ENCODE results near the gene IGFBP6. TPM values are rescaled to one million over a fixed set of nuclear protein-coding genes. Genes with fewer than 3 reads are reported as not detected.

IGFBP6 gene
- total and polyA plus RNA-seq, 9 of the 15 experiments (the other 6 are each of a cell fraction or from before 2014, with no cell fraction given), result 0.15 to 1.4 (median 0.54) TPM

DNA sequence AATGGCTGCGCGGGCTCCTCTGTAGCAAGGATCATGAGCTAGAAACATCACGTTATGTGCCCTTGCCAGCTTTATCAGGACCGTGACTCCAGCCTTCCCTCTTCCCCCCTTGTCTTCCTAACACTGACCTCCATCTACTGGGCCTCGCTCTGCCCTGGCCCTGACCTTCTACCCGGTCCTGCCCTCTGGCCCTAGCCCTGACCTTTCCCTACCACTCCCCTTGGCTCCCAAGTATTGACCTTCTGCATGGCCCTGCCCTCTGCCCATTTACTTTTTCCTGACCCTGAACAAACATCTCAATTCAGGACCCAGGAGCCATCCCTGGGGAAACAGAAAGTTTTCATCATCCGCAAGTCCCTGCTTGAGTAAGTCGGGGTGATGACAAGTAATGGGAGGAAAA, 7.8 kb downstream of the IGFBP6 start (continued):
- TF ChIP-seq CEBPG (CRISPR knock-in tag; IDR thresholded peaks at IDR 0.05) (no peak), CEBPG (tag; conservative IDR thresholded peaks at IDR 0.05 in 1 of 2, IDR thresholded peaks at IDR 0.05 in 1 of 2) (no peak), PTTG1 (tag; IDR thresholded peaks at IDR 0.05; ENCODE audit: low read depth) (no peak), MYC (IDR thresholded peaks at IDR 0.05; ENCODE audit: low read depth, low read length) (no peak), MYC (CRISPR knock-in tag; IDR thresholded peaks at IDR 0.05; ENCODE audit: borderline replicate concordance, low read depth) (no peak), TAF9B (IDR thresholded peaks at IDR 0.05; ENCODE audit: partially characterized antibody) (no peak)

DNA sequence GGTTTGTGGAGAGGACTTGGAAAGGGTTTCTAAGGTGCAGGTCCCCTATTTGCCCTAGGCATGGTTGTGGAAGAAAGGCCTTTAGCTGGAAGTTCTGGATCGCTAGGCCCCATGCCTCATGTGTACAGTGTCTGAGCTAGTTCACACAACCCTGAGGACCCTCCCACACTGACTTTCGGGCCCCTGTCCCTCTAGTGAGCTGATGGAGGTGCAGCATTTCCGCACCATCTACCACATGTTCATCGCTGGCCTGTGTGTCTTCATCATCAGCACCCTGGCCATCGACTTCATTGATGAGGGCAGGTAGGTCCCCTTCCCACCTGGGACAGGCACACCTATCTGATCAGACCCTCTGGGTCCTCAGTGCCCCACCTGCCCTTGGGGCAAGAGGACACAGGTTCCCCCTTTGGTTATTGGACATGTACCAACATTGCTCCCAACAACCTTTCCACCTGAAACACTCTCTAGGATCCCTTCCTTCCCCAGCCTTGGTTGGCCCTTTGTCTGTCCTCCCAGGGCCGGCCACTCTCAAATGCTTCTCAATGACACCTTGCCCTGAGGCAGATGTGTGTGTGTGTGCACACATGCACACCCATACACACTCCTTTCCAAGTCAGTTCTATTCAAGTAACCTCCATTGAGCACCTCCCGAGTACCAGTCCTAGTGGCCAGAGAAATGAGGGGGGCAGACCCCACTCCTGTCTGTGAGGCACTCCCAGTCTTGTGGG, 8.4 kb downstream of the IGFBP6 start:
- H2AFZ ChIP-seq (ENCODE audit: low read depth, low read length), result no peak overlapping the region
- DNase-seq (ENCODE audit: extremely low read depth in 1 of 4, low spot score in 3 of 4), result no peak
- H4K20me1 ChIP-seq (replicated peaks; ENCODE audit: control insufficient read depth, insufficient read depth, low read length), result no peaks in the 10 kb centered on the region
- no peaks in the 10 kb centered on the region; a peak in 1 of 5 replicates for H3K27me3 ChIP-seq (ENCODE audit: control insufficient read depth in 2 of 2, insufficient read depth in 2 of 2, low read length in 2 of 2)
- no TSS peak for BruUV-seq (replicated peaks)
- H3K27ac ChIP-seq (ENCODE audit: extremely low read depth, low read depth, low read length), result no peak overlapping the region
- no peak for FAIRE-seq
- no peaks in the 10 kb centered on the region for H3K9me1 ChIP-seq (ENCODE audit: control insufficient read depth, insufficient read depth, low read length)
- ChIA-PET POLR2A (interaction anchor here (0.9 to 1.0 kb wide), 2 partner anchors 14 to 84 kb away, joined by 3 read pairs; no protein-coding TSS in a partner anchor), CTCF (ENCODE audit: low intra/inter-chr PET ratio) (no interaction called here)
- no peak overlapping the region for H3K4me2 ChIP-seq (ENCODE audit: insufficient read depth, low read length)
- H3K9me3 ChIP-seq (replicated peaks; ENCODE audit: control insufficient read depth, insufficient read depth, low read depth, low read length), result no peaks in the 10 kb centered on the region
- TF ChIP-seq, protein P1, sequence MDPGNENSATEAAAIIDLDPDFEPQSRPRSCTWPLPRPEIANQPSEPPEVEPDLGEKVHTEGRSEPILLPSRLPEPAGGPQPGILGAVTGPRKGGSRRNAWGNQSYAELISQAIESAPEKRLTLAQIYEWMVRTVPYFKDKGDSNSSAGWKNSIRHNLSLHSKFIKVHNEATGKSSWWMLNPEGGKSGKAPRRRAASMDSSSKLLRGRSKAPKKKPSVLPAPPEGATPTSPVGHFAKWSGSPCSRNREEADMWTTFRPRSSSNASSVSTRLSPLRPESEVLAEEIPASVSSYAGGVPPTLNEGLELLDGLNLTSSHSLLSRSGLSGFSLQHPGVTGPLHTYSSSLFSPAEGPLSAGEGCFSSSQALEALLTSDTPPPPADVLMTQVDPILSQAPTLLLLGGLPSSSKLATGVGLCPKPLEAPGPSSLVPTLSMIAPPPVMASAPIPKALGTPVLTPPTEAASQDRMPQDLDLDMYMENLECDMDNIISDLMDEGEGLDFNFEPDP (CRISPR knock-in tag; IDR thresholded peaks at IDR 0.05), result no peak
- TF ChIP-seq ZNF76 (CRISPR knock-in tag; IDR thresholded peaks at IDR 0.05; ENCODE audit: borderline replicate concordance) (no peak), KAT7 (CRISPR knock-in tag; IDR thresholded peaks at IDR 0.05; ENCODE audit: borderline replicate concordance) (no peak), BRCA1 (IDR thresholded peaks at IDR 0.05) (no peak), BRCA1 (CRISPR knock-in tag; IDR thresholded peaks at IDR 0.05) (no peak), RB1 (IDR thresholded peaks at IDR 0.05; ENCODE audit: low read depth) (no peak), ZNF408 (CRISPR knock-in tag; IDR thresholded peaks at IDR 0.05; ENCODE audit: low read depth) (no peak)
- TF ChIP-seq, protein P2, sequence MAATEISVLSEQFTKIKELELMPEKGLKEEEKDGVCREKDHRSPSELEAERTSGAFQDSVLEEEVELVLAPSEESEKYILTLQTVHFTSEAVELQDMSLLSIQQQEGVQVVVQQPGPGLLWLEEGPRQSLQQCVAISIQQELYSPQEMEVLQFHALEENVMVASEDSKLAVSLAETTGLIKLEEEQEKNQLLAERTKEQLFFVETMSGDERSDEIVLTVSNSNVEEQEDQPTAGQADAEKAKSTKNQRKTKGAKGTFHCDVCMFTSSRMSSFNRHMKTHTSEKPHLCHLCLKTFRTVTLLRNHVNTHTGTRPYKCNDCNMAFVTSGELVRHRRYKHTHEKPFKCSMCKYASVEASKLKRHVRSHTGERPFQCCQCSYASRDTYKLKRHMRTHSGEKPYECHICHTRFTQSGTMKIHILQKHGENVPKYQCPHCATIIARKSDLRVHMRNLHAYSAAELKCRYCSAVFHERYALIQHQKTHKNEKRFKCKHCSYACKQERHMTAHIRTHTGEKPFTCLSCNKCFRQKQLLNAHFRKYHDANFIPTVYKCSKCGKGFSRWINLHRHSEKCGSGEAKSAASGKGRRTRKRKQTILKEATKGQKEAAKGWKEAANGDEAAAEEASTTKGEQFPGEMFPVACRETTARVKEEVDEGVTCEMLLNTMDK (IDR thresholded peaks at IDR 0.05; ENCODE audit: borderline replicate concordance, insufficient read depth, low read depth, low read length, poor library complexity, severe bottlenecking), result no peak
- no peaks in the 10 kb centered on the region for H3K36me3 ChIP-seq (ENCODE audit: control insufficient read depth, insufficient read depth, low read length)
- peaks cover 18 to 23% of the 10 kb centered on the region in 2 experiments for H3K4me1 ChIP-seq (replicated peaks in 1 of 2; ENCODE audit: control insufficient read depth in 2 of 2, insufficient read depth in 2 of 2, low read length in 2 of 2)
- no peak for ATAC-seq
- no peak overlapping the region for H3K4me3 ChIP-seq
- intact Hi-C loops (cut with micrococcal nuclease), result no loop called here
- in situ Hi-C loops (cut with MboI), result no loop called here
- no peak overlapping the region; a peak in 1 of 4 replicates for H3K9ac ChIP-seq (ENCODE audit: insufficient read depth in 1 of 2, low read depth in 2 of 2, low read length in 2 of 2)
- 66% methylated on average over 7 of the region's 7 CpGs for WGBS (ENCODE audit: insufficient coverage, low coverage, missing lambda C conversion rate)
- no peaks in the 10 kb centered on the region for H3K79me2 ChIP-seq (ENCODE audit: control insufficient read depth, insufficient read depth, low read length)
